OCI-LY7 (cell line): Measurements from ENCODE around the gene AUTS2.

Experiments used
- CTCF ChIP-seq: fragments of 200-600 bp; sonication (generic); conservative IDR thresholded peaks from 2 replicates; pipeline ENCODE4 v1.5.1; 2014; ENCODE audit warnings: mild to moderate bottlenecking, antibody characterized with exemption, low read length, moderate library complexity, mixed read lengths
- EZH2phosphoT487 ChIP-seq: fragments of 200-600 bp; sonication (generic); IDR thresholded peaks from 2 replicates; pipeline ENCODE4 v1.6.1; 2018; ENCODE audit warnings: low read depth, borderline replicate concordance, mild to moderate bottlenecking, mixed run types, antibody characterized with exemption, low read length, moderate library complexity, mixed read lengths

DNA sequence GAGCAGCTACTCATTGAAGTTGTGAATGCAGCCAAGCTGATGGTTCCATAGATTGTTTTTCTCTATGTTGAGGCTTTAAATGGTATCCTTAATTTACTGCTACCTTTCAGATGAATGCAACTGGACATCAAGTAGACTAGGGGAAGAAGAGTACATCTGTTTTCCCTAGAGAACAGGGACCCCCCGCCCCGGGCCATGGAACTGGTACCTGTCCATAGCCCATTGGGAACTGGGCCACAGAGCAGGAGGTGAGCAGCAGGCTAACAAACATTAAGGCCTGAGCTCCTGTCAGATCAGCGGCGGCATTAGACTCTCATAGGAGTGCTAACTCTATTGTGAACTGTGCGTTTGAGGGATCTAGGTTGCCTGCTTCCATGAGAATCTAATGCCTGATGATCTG, 391.3 kb downstream of the AUTS2 start:
- TF ChIP-seq CTCF (no peak), EZH2phosphoT487 (no peak)
